Measurements from ENCODE around the gene RAMP3. TPM values are rescaled to one million over a fixed set of nuclear protein-coding genes. Genes with fewer than 3 reads are reported as not detected.

RAMP3 gene
- total RNA-seq, 1 donor from 2014 or later: not detected

GRCh38 chr7:45147858-45148652 is 9.5 kb upstream of the RAMP3 start:
- no peak overlapping the region for H3K4me3 Mint-ChIP-seq (ENCODE audit: unreplicated experiment)
- H3K36me3 Mint-ChIP-seq (ENCODE audit: unreplicated experiment): no peaks in the 10 kb centered on the region
- H3K27ac Mint-ChIP-seq (ENCODE audit: unreplicated experiment): no peak overlapping the region
- no peaks in the 10 kb centered on the region for H3K9me3 Mint-ChIP-seq (ENCODE audit: unreplicated experiment)
- TF ChIP-seq, protein P1, sequence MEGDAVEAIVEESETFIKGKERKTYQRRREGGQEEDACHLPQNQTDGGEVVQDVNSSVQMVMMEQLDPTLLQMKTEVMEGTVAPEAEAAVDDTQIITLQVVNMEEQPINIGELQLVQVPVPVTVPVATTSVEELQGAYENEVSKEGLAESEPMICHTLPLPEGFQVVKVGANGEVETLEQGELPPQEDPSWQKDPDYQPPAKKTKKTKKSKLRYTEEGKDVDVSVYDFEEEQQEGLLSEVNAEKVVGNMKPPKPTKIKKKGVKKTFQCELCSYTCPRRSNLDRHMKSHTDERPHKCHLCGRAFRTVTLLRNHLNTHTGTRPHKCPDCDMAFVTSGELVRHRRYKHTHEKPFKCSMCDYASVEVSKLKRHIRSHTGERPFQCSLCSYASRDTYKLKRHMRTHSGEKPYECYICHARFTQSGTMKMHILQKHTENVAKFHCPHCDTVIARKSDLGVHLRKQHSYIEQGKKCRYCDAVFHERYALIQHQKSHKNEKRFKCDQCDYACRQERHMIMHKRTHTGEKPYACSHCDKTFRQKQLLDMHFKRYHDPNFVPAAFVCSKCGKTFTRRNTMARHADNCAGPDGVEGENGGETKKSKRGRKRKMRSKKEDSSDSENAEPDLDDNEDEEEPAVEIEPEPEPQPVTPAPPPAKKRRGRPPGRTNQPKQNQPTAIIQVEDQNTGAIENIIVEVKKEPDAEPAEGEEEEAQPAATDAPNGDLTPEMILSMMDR (IDR thresholded peaks at IDR 0.05): no peak
- DNase-seq (ENCODE audit: extremely low spot score, unreplicated experiment): no peak
- peaks cover 41% of the 10 kb centered on the region for H3K27me3 Mint-ChIP-seq (ENCODE audit: unreplicated experiment)
- H3K4me1 Mint-ChIP-seq (ENCODE audit: unreplicated experiment): no peaks in the 10 kb centered on the region

GRCh38 chr7:45148653-45148973 is 9.0 kb upstream of the RAMP3 start:
- Mint-ChIP-seq H3K36me3 (ENCODE audit: unreplicated experiment) (no peaks in the 10 kb centered on the region), H3K4me1 (ENCODE audit: unreplicated experiment) (no peaks in the 10 kb centered on the region)

DNA sequence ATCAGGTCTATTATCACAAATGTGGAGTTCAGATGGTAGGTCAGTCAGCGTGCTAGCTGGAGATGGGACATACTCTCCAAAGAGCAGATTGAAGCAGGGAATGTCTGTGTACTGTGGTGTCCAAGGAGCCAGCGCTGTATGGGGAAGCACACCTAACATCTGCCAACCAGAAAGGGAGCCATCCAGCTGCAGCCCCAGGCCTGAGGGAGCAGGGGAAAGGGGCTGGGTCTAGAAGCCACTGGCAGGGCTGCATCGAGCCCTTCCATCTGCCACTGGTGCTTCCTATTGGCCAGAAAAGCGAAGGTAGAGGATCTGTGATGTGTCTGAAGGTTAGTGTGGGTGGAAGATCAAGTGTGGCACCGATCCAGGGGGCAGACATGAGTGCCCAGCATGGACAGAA is 8.0 kb upstream of the RAMP3 start:
- no peaks in the 10 kb centered on the region for H3K9me3 Mint-ChIP-seq (ENCODE audit: unreplicated experiment)
- no peaks in the 10 kb centered on the region for H3K36me3 Mint-ChIP-seq (ENCODE audit: unreplicated experiment)
- no peaks in the 10 kb centered on the region for H3K4me1 Mint-ChIP-seq (ENCODE audit: unreplicated experiment)
- DNase-seq (ENCODE audit: extremely low spot score, unreplicated experiment): no peak
- H3K4me3 Mint-ChIP-seq (ENCODE audit: unreplicated experiment): no peak overlapping the region
- TF ChIP-seq, protein P1 (IDR thresholded peaks at IDR 0.05): no peak
- peaks cover 35% of the 10 kb centered on the region for H3K27me3 Mint-ChIP-seq (ENCODE audit: unreplicated experiment)
- H3K27ac Mint-ChIP-seq (ENCODE audit: unreplicated experiment): no peak overlapping the region

More at GRCh38 chr7:45148653-45148973, 9.0 kb upstream of the RAMP3 start:
- TF ChIP-seq, protein P1 (IDR thresholded peaks at IDR 0.05): no peak
- H3K9me3 Mint-ChIP-seq (ENCODE audit: unreplicated experiment): no peaks in the 10 kb centered on the region
- peaks cover 41% of the 10 kb centered on the region for H3K27me3 Mint-ChIP-seq (ENCODE audit: unreplicated experiment)
- H3K4me3 Mint-ChIP-seq (ENCODE audit: unreplicated experiment): no peak overlapping the region
- no peak for DNase-seq (ENCODE audit: extremely low spot score, unreplicated experiment)
- H3K27ac Mint-ChIP-seq (ENCODE audit: unreplicated experiment): no peak overlapping the region

- no peaks in the 10 kb centered on the region for H3K9me3 Mint-ChIP-seq (ENCODE audit: unreplicated experiment)
- H3K27ac Mint-ChIP-seq (ENCODE audit: unreplicated experiment): no peak overlapping the region
- H3K36me3 Mint-ChIP-seq (ENCODE audit: unreplicated experiment): no peaks in the 10 kb centered on the region
- H3K4me1 Mint-ChIP-seq (ENCODE audit: unreplicated experiment): peaks cover 3% of the 10 kb centered on the region
- H3K4me3 Mint-ChIP-seq (ENCODE audit: unreplicated experiment): no peak overlapping the region
- TF ChIP-seq, protein P1 (IDR thresholded peaks at IDR 0.05): no peak
- no peak for DNase-seq (ENCODE audit: extremely low spot score, unreplicated experiment)
- peaks cover 30% of the 10 kb centered on the region for H3K27me3 Mint-ChIP-seq (ENCODE audit: unreplicated experiment)
These were observed 7.4 kb upstream of the RAMP3 start for GRCh38 chr7:45150199-45150598.

GRCh38 chr7:45151131-45151684 is 6.4 kb upstream of the RAMP3 start:
- Mint-ChIP-seq H3K27me3 (ENCODE audit: unreplicated experiment) (peaks cover 30% of the 10 kb centered on the region), H3K9me3 (ENCODE audit: unreplicated experiment) (no peaks in the 10 kb centered on the region), H3K27ac (ENCODE audit: unreplicated experiment) (no peak overlapping the region), H3K36me3 (ENCODE audit: unreplicated experiment) (no peaks in the 10 kb centered on the region), H3K4me1 (ENCODE audit: unreplicated experiment) (peaks cover 3% of the 10 kb centered on the region), H3K4me3 (ENCODE audit: unreplicated experiment) (no peak overlapping the region)
- no peak for DNase-seq (ENCODE audit: extremely low spot score, unreplicated experiment)
- TF ChIP-seq, protein P1 (IDR thresholded peaks at IDR 0.05): no peak
